Measurements from ENCODE around the gene RSPRY1.

RSPRY1 gene

GRCh38 chr16:57159447-57159846 lies 26.7 kb upstream of the RSPRY1 start:
- Histone ChIP-seq H3K4me2 (ENCODE audit: low read length) (no peak overlapping the region), H3K36me3 (ENCODE audit: control insufficient read depth, low read length) (peaks cover 70% of the 10 kb centered on the region)

GRCh38 chr16:57163842-57164241 lies 22.3 kb upstream of the RSPRY1 start:
- Histone ChIP-seq H3K27ac (ENCODE audit: low read depth, low read length) (no peak overlapping the region), H3K27me3 (ENCODE audit: control insufficient read depth, low read length) (no peaks in the 10 kb centered on the region), H3F3A (ENCODE audit: control insufficient read depth, insufficient read depth) (no peaks in the 10 kb centered on the region), H3K4me2 (ENCODE audit: low read length) (no peak overlapping the region), H3K9me2 (replicated peaks; ENCODE audit: control insufficient read depth, low read length) (no peaks in the 10 kb centered on the region), H3K4me1 (ENCODE audit: control insufficient read depth, low read length) (no peaks in the 10 kb centered on the region), H3K9me3 (ENCODE audit: control insufficient read depth, insufficient read depth, low read length) (no peaks in the 10 kb centered on the region), H4K20me1 (ENCODE audit: control insufficient read depth, insufficient read depth, low read depth, low read length) (no peaks in the 10 kb centered on the region), H3K4me3 (ENCODE audit: low read length) (no peak overlapping the region), H3K36me3 (ENCODE audit: control insufficient read depth, low read length) (peaks cover 70% of the 10 kb centered on the region), H3K79me2 (ENCODE audit: control insufficient read depth, low read length) (no peaks in the 10 kb centered on the region)
- TF ChIP-seq EZH2phosphoT487 (IDR thresholded peaks at IDR 0.05; ENCODE audit: borderline replicate concordance, low read length) (no peak), CTCF (IDR thresholded peaks at IDR 0.05; ENCODE audit: low read depth, low read length, poor library complexity, severe bottlenecking) (no peak)

More at GRCh38 chr16:57159447-57159846, 26.7 kb upstream of the RSPRY1 start:
- H3K27ac ChIP-seq (ENCODE audit: low read depth, low read length), result no peak overlapping the region
- TF ChIP-seq CTCF (IDR thresholded peaks at IDR 0.05; ENCODE audit: low read depth, low read length, poor library complexity, severe bottlenecking) (no peak), EZH2phosphoT487 (IDR thresholded peaks at IDR 0.05; ENCODE audit: borderline replicate concordance, low read length) (no peak)
- H3K79me2 ChIP-seq (ENCODE audit: control insufficient read depth, low read length), result no peaks in the 10 kb centered on the region
- H3F3A ChIP-seq (ENCODE audit: control insufficient read depth, insufficient read depth), result no peaks in the 10 kb centered on the region
- H4K20me1 ChIP-seq (ENCODE audit: control insufficient read depth, insufficient read depth, low read depth, low read length), result no peaks in the 10 kb centered on the region
- no peaks in the 10 kb centered on the region for H3K27me3 ChIP-seq (ENCODE audit: control insufficient read depth, low read length)
- no peak overlapping the region for H3K4me3 ChIP-seq (ENCODE audit: low read length)
- H3K4me1 ChIP-seq (ENCODE audit: control insufficient read depth, low read length), result no peaks in the 10 kb centered on the region
- H3K9me3 ChIP-seq (ENCODE audit: control insufficient read depth, insufficient read depth, low read length), result no peaks in the 10 kb centered on the region
- H3K9me2 ChIP-seq (replicated peaks; ENCODE audit: control insufficient read depth, low read length), result no peaks in the 10 kb centered on the region

- Histone ChIP-seq H3F3A (ENCODE audit: control insufficient read depth, insufficient read depth) (no peaks in the 10 kb centered on the region; the same call in 1 of the 2 replicates), H3K79me2 (ENCODE audit: control insufficient read depth, low read length) (no peaks in the 10 kb centered on the region), H3K36me3 (ENCODE audit: control insufficient read depth, low read length) (peaks cover 74% of the 10 kb centered on the region), H4K20me1 (ENCODE audit: control insufficient read depth, insufficient read depth, low read depth, low read length) (no peaks in the 10 kb centered on the region), H3K4me3 (ENCODE audit: low read length) (no peak overlapping the region), H3K27ac (ENCODE audit: low read depth, low read length) (no peak overlapping the region), H3K4me2 (ENCODE audit: low read length) (no peak overlapping the region), H3K9me2 (replicated peaks; ENCODE audit: control insufficient read depth, low read length) (no peaks in the 10 kb centered on the region), H3K4me1 (ENCODE audit: control insufficient read depth, low read length) (no peaks in the 10 kb centered on the region), H3K9me3 (ENCODE audit: control insufficient read depth, insufficient read depth, low read length) (no peaks in the 10 kb centered on the region), H3K27me3 (ENCODE audit: control insufficient read depth, low read length) (no peaks in the 10 kb centered on the region)
- TF ChIP-seq CTCF (IDR thresholded peaks at IDR 0.05; ENCODE audit: low read depth, low read length, poor library complexity, severe bottlenecking) (no peak), EZH2phosphoT487 (IDR thresholded peaks at IDR 0.05; ENCODE audit: borderline replicate concordance, low read length) (no peak)
Observed at GRCh38 chr16:57165483-57165882, 20.6 kb upstream of the RSPRY1 start.

Measured in DOHH2 (cell line).